Measurements from ENCODE around the gene PCDHB12.
"Not testable (repeated sequence)": the region's sequence is repeated elsewhere in the genome, so short reads cannot be mapped to it uniquely, and the experiment has no call there.

PCDHB12 gene

GRCh38 chr5:141192110-141192725 lies 16.3 kb upstream of the PCDHB12 start, which contains the start of gene PCDHB10:
Gene PCDHB10 (plus strand): TSS chr5:141192353. CDS start chr5:141192553, 200 bp downstream.
- peak; percentile 84 to 91 for DNase-seq (ENCODE audit: low read depth in 1 of 2, low spot score in 1 of 2)
- in situ Hi-C loops (cut with HindIII; ENCODE audit: low pct_unique_long_range_greater_than_20kb, low sequenced_read_pairs) = no loop called here
- no peak for TF ChIP-seq JUND (IDR thresholded peaks at IDR 0.05; ENCODE audit: low read depth)

GRCh38 chr5:141194332-141194731 lies 14.2 kb upstream of the PCDHB12 start:
- in situ Hi-C loops (cut with HindIII; ENCODE audit: low pct_unique_long_range_greater_than_20kb, low sequenced_read_pairs); DNase-seq (ENCODE audit: low read depth in 1 of 2, low spot score in 1 of 2): not testable (repeated sequence)

- no peak for DNase-seq (ENCODE audit: low read depth in 1 of 2, low spot score in 1 of 2)
- TF ChIP-seq JUND (IDR thresholded peaks at IDR 0.05; ENCODE audit: low read depth) = no peak
- in situ Hi-C loops (cut with HindIII; ENCODE audit: low pct_unique_long_range_greater_than_20kb, low sequenced_read_pairs) = no loop called here
Measured at GRCh38 chr5:141196363-141196762, 12.2 kb upstream of the PCDHB12 start.

- in situ Hi-C loops (cut with HindIII; ENCODE audit: low pct_unique_long_range_greater_than_20kb, low sequenced_read_pairs) = no loop called here
- DNase-seq (ENCODE audit: low read depth in 1 of 2, low spot score in 1 of 2) = peak; percentile 78 to 82
- TF ChIP-seq JUND (IDR thresholded peaks at IDR 0.05; ENCODE audit: low read depth) = no peak
Measured at GRCh38 chr5:141199359-141200235, 8.9 kb upstream of the PCDHB12 start, which contains the start of gene PCDHB11. Gene PCDHB11 (plus strand): TSS chr5:141199627. CDS start chr5:141199775, 148 bp downstream.

- in situ Hi-C loops (cut with HindIII; ENCODE audit: low pct_unique_long_range_greater_than_20kb, low sequenced_read_pairs); DNase-seq (ENCODE audit: low read depth in 1 of 2, low spot score in 1 of 2): not testable (repeated sequence)
Measured at GRCh38 chr5:141201126-141201525, 7.4 kb upstream of the PCDHB12 start.

GRCh38 chr5:141201646-141202045 lies 6.9 kb upstream of the PCDHB12 start:
- in situ Hi-C loops (cut with HindIII; ENCODE audit: low pct_unique_long_range_greater_than_20kb, low sequenced_read_pairs); DNase-seq (ENCODE audit: low read depth in 1 of 2, low spot score in 1 of 2): not testable (repeated sequence)

- in situ Hi-C loops (cut with HindIII; ENCODE audit: low pct_unique_long_range_greater_than_20kb, low sequenced_read_pairs) = not testable (repeated sequence)
Measured at GRCh38 chr5:141210281-141210680, 1.8 kb downstream of the PCDHB12 start.

GRCh38 chr5:141210849-141211248 lies 2.3 kb downstream of the PCDHB12 start:
- DNase-seq (ENCODE audit: low read depth in 1 of 2, low spot score in 1 of 2) = not testable (repeated sequence)

More at GRCh38 chr5:141210281-141210680, 1.8 kb downstream of the PCDHB12 start:
- not testable (repeated sequence) for DNase-seq (ENCODE audit: low read depth in 1 of 2, low spot score in 1 of 2)

GRCh38 chr5:141213656-141214339 lies 5.3 kb downstream of the PCDHB12 start, which contains the start of gene PCDHB13:
Gene PCDHB13 (plus strand): TSS chr5:141213919. CDS start chr5:141214124, 205 bp downstream.
- in situ Hi-C loops (cut with HindIII; ENCODE audit: low pct_unique_long_range_greater_than_20kb, low sequenced_read_pairs) = not testable (repeated sequence)
- DNase-seq (ENCODE audit: low read depth in 1 of 2, low spot score in 1 of 2) = peak; percentile 58 to 93

More at GRCh38 chr5:141210849-141211248, 2.3 kb downstream of the PCDHB12 start:
- in situ Hi-C loops (cut with HindIII; ENCODE audit: low pct_unique_long_range_greater_than_20kb, low sequenced_read_pairs) = not testable (repeated sequence)

- in situ Hi-C loops (cut with HindIII; ENCODE audit: low pct_unique_long_range_greater_than_20kb, low sequenced_read_pairs); DNase-seq (ENCODE audit: low read depth in 1 of 2, low spot score in 1 of 2): not testable (repeated sequence)
Measured at GRCh38 chr5:141214583-141214982, 6.1 kb downstream of the PCDHB12 start.

- in situ Hi-C loops (cut with HindIII; ENCODE audit: low pct_unique_long_range_greater_than_20kb, low sequenced_read_pairs); DNase-seq (ENCODE audit: low read depth in 1 of 2, low spot score in 1 of 2): not testable (repeated sequence)
Measured at GRCh38 chr5:141215504-141215903, 7.0 kb downstream of the PCDHB12 start.

- in situ Hi-C loops (cut with HindIII; ENCODE audit: low pct_unique_long_range_greater_than_20kb, low sequenced_read_pairs) = not testable (repeated sequence)
Measured at GRCh38 chr5:141216035-141216434, 7.5 kb downstream of the PCDHB12 start.

More at GRCh38 chr5:141216035-141216434, 7.5 kb downstream of the PCDHB12 start:
- not testable (repeated sequence) for DNase-seq (ENCODE audit: low read depth in 1 of 2, low spot score in 1 of 2)
